ENCODE data around the gene LGALS3BP.

The LGALS3BP gene

DNA sequence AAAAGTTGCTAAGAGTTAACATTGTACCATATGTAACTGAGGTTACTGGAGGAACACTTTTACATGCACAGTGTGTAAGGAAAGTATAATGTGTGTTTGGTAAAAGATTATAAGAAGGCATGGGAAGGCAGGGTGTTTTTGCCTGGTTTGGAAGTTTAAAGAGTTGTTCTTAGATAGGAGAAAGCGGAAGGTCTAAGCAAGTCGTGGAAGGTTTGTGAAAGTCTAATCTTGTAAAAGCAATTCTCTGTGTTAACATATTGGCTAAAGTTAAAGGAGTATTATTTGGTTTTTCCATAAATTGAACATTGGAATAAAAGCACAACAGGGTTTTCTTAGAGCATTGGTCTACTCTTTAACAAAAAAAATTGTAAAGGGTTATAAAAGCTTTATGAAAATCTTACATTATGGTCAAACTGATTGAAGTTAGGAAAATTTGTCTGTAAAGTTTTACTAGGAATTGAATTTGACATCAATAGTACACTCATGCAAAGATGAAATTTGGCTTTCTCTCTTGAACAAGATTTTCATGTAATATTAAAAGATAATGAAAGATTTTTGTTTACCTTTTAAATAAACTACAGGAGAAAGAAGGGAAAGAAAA is 34.5 kb upstream of the LGALS3BP start:
- no peak for DNase-seq (ENCODE audit: low spot score)

DNA sequence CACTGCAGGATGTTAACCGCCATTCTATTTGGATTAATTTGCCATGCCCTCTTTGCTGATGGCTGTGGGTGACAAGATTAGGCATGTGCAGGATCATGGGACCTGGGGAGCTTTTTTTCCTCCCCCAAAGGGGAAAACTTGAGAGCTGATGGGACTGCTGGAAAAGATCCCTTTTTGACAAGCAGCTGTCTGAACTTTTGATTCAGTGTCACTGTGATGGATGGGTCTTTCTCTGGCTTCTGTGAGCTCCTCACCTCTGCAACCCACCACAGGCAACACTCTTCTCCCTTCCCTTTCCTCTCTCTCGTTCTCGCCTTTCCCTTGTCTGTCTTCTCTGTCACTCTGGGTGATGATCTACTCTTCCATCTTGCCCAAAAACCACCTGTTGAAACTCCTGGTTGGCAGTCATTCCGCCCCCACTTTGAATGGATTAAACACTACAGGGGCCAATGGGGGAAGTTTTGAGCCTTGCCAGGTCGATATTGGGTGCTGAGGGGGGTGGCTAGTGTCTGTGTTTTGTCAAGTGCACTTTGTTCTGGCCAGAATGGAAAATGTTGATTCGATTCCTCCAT is 32.9 kb upstream of the LGALS3BP start:
- DNase-seq (ENCODE audit: low spot score), result no peak

DNA sequence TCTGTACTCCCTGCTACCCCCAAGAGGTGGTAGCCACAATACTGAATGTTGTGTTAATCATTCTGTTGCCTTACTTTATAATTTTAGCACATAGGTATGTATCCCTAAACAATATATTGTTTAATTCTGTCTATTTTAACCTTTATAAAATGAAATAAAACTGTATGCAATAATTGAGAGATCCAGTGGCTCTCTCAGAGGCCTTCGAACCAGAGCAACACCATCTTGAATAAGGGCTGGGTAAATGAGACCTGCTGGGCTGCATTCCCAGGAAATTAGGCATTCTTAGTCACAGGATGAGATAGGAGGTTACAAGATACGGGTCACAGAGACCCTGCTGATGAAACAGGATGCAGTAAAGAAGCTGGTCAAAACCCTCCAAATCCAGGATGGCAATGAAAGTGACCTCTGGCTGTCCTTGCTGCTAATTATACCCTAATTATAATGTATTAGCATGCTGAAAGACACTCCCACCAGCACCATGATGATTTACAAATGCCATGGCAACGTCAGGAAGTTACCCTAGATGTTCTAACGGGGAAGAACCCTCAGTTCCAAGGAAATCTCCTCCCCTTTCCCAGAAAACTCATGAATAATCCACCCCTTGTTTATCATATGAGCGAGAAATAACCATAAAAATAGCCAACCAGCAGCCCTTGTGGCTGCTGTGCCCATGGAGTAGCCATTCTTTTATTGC is 31.9 kb upstream of the LGALS3BP start:
- DNase-seq (ENCODE audit: low spot score), result no peak

DNA sequence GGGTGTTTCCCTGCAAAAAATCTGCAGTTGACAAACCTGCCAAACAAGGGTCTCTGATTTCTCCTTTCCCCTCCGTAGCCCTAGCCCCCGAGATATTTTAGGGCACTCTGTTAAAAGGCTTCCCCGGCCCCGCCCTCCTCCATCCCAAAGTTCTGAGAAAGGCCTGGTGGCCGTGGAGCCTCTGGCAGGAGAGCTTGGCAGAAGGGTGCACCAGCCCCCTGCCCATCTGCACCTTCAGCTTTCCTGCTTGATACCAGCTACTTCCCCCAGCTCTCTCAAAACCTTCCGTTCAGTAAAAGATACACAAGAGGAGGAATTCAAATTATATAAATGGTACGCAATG is 30.6 kb upstream of the LGALS3BP start:
- DNase-seq (ENCODE audit: low spot score), result no peak

DNA sequence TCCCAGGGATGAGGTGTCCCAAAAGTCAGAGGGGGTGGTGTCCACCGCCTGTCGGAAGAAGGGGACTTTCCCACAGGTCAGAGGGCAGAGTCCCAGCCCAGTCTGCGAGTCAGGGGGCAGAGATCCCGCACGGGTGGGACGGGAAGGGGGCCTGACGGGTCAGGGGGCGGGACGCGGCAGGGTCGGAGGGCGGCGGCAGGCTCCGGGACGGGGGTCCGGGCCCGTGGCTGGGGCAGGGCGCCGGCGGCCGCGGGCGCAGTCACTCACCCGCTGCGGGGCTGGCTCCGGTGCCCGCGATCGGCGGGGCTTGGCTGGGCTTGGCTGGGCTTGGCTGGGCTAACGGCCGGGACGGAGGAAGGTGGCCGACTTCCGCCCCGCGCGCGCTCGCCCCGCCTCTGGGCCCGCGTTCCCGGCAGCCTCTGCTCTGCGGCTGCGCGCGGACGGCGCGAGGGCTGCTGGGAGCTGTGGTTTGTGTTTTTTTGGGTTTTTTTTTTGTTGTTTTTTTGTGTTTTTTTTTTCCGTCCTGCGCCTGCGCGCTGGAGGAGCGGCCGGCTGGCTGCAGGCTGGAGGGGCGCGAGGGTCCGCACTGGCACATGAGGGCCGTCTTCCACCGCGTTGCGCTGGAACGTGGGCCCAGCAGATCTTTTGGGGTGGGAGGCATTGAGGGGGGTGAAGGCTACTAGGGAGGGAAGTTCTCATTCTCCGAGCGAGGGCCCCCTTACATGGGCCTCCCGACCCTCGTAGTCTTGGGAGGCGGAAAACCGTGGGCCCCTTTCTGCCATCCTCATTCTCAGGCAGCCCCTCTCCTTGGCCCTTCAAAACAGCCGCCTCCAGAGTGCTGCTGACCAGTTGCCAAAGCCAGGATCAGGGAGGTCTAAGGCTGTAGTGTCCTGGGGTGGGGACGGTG is 29.9 kb upstream of the LGALS3BP start, which contains the start of gene CANT1:
CANT1 (minus strand) TSS at position 368 of the 907 bp plus-strand sequence. CDS start 12,142 bp downstream, outside the sequence.
- DNase-seq (ENCODE audit: low spot score), result peak; percentile 83

DNA sequence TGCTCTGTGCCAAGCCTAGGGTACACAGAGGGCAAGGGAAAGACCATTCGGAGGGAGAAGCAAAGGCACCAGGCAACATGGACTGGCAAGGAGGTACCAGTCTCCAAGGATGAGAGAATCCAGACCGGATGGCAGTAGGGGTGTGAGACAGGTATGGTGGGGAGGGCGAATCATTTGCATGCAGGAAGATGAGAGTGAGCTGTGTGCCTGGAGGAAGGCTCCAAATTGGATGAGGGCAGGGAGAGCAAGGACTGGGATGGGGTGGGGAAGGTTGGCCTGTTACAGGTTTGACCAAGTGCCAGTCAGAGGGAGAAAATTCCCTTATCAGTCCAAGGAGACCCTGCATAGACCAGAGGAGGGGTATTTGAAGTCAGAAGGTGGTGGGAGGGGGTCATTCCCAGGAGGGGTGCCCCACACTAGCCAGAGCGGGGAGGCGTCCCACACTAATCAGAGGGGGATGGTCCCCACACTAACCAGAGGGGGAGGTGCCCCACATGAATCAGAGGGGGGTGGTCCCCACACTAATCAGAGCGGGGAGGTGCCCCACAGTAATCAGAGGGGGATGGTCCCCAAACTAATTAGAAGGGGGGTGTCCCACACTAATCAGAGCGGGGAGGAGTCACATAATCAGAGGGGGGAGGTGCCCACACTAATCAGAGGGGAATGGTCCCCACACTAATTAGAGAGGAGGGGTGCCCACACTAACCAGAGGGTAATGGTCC is 29.1 kb upstream of the LGALS3BP start:
- DNase-seq (ENCODE audit: low spot score), result no peak

DNA sequence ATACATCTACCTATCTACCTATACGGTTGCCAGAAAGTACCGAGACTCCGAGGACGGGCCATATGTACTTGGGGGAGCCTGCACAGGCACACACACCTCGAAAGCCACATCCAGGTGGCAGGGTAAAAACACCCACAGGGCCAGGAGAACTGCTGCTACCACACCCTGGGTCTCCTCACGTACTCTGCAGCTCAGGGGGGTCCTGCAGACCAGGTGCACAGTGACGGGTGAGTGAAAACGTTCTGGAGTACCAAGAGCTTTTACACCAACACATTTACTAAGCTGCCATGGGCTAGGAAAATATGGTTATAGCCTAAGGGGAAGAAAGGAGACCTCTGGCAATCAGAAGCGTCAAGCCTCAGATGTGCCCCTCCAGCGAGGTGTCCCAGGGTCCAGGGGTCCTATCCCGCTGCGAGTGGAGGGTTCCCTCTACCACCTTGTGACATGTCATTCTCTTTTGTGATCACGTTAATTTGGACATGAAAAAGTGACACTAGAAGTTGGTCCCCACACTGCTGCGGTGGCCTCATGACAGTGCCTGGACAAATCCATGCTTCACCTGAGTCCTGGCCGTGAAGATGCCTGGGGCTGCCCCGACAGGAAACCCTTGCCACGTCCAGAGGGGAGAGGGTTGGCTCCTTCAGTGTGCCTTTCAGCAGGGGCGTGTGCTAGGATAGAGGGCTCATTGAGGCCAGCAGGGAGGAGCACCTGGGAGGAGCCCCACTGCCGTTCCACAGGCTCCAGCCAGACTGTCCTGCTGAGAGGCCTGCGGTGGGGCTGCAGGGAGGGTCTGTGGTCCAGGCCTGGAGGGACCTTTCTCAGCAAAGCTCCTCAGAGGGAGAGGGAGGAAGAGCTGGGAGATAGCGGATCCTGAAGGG is 28.0 kb upstream of the LGALS3BP start:
- no peak for DNase-seq (ENCODE audit: low spot score)

DNA sequence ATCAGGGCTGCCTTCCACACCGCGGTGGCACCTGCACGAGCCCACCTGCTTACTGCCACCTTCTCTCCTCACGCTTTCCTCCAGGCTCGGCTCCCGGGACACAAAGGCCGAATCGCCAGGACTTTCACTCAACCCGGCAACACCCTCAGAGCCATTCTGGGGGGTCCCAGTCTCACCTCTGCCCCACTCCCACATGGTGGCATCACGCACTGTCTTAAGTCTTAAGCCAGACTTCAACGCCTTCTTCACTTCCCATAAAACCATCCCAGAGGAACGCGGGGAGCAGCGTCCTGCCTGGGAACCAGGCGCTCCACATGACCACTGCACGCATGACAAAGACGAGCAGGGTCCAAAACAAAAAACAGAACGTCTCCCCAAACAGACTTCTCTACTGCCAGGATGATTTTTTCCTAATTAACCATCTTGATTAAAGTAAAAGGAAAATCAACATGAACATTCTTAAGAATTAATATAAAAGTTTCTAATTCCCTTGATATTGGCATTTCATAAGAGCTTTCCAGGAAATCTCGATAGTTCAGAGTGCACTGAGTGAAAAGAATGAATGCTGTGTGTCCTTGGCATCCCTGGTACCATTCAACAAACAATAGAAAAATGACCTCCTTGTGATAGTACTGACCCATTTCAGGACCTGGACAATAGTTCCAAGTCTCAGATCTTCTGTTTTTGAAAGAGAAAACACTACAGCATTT is 27.2 kb upstream of the LGALS3BP start:
- no peak for DNase-seq (ENCODE audit: low spot score)

DNA sequence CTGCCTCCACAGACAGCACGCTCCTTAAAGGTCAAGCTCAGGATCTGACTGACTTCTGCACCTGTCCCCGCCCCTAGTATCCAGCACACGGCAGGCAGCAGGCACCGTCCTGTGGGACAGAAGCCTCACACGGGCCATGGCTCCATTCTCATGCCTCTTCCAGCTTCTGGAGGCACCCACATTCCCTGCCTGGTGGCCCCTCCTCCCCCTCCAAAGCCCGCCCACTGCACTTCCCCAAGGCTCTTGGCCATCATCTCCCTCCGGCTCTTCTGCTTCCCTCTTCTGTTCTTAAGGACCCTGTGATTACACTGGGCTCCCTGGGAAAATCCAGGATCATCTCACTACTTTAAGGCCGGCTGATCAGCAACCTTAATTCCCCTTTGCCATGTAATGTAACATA is 26.3 kb upstream of the LGALS3BP start:
- no peak for DNase-seq (ENCODE audit: low spot score)

DNA sequence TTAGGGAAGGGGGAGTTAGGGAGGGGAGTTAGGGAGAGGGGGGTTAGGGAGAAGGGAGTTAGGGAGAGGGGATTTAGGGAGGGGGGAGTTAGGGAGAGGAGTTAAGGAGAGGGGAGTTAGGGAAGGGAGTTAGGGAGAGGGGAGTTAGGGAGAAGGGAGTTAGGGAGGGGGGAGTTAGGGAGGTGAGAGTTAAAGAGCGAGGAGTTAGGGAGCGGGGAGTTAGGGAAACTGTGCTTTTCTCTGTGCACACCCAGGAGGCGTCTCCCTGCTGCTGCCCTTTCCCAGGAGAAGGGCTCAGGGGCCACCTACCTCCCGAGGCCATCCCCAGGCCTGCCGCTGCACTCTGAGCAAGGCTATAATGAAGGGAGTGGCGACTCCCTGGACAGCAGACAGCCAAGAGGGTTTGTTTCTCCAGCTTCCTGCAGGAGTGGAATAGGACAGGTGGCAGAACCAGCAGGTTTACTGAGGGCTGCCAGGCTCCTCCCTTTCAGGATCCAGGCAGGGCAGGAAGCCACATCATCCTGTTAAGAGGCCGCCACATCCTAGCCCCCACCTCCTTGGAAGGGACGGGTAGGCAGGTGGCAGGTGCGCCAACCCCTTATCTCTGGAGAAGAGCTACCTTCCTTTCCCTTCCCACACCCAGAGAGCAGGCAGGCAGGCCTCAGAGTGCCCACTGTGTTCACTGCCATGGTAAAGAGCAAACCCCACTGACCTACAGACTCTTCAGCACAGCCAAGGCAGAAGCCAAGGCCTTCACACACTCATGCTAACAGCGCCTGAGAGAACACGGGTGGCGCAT is 25.5 kb upstream of the LGALS3BP start:
- DNase-seq (ENCODE audit: low spot score), result no peak

DNA sequence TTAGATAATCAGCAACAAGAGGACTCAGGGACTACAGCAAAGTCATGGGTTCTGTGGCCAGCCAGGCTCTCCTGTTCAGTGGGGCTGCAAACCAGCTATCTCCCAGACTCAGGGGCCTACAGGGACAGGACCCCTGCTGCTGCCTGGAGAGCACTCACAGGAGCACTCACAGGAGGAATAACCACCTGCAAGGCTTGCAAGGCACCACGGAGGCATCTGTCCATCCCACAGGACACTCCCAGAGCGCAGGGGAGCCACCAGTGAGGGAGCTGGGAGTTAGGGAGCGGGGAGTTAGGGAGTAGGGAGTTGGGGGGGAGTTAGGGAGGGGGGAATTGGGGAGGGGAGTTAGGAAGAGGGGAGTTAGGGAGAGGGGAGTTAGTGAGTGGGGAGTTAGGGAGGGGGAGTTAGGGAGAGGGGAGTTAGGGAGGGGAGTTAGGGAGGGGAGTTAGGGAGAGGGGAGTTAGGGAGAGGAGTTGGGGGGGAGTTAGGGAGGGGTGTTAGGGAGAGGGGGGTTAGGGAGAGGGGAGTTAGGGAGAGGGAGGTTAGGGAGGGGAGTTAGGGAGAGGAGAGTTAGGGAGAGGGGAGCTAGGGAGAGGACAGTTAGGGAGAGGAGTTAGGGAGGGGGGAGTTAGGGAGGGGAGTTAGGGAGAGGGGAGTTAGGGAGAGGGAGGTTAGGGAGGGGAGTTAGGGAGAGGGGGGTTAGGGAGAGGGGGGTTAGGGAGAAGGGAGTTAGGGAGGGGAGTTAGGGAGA is 24.1 kb upstream of the LGALS3BP start:
- DNase-seq (ENCODE audit: low spot score), result no peak

DNA sequence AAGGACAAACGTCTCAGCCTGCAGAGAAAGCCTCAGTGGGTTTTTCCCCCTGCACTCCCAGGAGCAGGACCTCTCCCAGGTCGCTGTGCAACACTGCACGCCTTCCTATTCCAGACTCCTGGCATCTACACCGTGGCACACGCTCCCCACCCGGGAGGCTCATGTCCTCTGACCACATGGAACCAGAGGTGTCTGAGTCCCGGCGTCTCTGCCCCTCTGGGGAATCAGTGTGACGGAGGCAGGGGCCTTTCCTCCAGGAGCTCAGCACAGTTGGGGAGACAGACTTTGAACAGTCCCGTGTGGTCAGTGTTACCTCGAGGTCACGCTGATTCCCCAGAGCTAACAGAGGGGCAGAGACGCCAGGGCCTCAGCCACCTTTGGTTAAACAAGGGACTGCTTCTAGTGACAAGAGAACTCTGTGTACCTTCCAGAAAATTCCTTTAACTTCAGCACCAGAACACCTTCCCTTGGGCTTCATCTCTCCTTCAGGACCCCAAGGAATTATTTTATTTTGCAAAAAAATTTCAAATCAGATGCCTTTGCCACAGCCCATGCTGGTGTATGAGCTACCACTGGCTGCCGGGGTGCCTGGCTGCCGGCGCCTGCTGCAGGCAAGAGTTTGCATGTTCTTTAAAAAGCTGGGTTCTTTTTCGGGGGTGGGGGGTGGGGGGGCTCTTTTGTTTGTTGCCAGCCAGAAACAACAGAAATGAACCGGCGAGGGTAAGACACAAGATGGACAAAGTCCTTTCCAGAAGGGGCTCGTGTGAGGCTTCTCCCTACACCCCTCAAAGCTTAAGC is 23.3 kb upstream of the LGALS3BP start:
- DNase-seq (ENCODE audit: low spot score), result no peak

DNA sequence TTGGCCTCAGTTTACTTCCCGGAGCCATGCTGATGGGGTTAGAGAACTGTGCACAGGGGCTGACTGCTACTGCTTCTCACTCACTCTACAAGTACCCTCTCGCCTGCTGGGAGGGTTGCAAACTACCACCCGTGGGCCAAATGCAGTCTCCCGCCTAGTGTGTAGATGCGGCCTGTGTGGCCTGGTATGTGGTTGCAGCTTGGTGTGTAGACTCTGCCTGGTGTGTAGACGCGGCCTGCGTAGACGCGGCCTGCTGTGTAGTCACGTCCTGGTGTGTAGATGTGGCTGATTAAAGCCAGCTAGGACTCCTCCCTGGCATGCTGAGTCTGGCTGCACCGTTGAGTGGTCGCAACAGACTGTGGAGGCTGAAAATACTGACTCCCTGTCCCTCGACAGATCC is 22.6 kb upstream of the LGALS3BP start:
- DNase-seq (ENCODE audit: low spot score), result no peak

DNA sequence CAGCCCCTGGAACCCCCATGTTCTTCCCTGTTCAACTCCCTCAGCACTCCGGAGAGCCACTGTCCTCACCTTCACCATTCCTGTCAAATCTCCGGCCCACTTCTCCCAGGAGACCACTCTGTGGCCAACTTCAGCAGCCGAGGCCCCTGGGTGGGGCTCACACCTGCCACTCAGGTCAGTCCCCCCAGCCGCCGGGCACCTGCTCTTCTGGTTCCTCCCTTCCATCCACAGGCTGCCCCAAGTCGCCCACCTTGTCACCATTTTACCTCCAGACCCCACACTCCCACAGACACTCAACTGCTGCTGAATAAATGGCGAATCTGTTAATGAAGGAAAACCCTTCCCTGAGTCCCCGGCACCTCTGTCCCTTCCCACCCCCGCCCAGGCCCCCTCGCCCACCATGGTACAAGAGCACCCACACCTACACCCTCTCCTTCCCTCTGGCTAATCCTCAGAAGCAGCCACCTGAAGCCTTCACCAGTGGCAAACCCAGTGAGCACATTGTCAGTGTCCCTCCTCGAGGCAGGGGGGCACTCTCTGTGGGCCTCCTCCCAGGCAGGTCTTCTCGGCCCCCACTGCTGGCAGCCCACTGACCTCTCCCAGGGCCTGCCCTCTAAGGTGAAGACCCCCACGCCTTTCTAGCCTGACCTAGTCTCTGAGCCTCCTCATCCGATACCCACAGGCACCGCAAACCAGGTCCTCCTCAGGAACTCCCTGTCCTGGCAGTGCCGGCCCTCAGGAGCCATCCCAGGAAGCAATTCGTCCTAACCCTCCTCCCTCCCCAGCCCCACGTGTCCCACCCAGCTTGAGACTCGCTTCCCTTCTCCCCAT is 21.7 kb upstream of the LGALS3BP start:
- DNase-seq (ENCODE audit: low spot score), result no peak

DNA sequence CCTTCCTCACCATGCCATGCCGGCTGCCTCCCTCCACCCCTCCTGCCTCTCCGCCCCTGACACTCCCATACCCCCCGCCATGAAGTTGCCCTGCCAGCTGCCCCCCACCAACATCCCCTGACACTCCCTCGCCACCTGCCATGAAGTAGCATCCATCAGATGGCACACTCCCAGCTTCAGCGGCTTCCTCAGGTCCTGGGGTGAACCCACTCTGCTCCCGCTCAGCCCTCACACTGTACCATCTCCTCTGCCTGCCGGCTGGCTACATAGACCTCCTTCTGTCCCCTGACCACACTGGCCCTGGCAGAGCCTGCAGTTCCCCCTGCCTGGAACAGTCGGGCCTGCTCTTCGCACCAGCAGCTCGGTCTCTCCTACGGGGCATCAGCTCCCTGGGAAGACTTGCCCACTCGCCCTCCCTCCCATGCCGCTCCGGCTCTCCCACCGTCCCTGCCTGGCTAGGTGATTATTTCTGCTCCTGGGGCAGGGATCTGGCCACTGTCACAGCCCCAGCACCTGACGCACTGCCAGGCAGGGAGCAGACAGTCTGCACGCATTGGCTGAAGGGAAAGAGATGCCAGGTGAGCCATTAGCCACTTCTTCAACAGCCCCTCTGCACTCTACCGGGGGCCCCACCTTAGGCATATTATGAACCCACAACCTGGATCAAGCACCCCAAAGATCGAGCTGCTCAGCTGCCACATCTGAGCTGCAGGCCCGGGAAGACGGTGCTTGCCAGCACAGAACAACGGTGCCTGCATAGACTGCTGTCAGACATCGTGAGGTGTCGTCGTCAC is 20.9 kb upstream of the LGALS3BP start:
- no peak for DNase-seq (ENCODE audit: low spot score)

DNA sequence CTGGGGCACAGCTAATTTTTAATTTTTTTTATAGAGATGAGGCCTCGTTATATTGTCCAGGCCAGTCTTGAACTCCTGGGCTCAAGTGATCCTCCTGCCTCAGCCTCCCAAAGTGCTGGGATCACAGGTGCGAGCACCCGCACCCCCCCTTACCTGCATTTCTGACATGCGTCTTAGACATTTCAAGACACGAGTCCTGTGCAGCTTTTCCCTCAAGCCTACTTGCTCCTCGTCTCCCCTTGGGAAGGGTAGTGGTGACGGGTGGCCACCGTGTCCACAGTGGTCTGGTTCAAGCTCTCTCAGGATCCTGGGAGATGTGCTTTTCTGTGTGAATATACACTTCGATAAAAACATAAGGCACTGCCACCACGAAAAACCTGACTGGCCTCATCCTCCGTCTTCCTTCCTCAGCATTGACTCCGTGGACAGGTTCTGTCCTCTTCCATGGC is 20.2 kb upstream of the LGALS3BP start:
- DNase-seq (ENCODE audit: low spot score), result no peak
